VCaP (cell line): ENCODE data around the gene TMEM80.
"Not testable (repeated sequence)": the region's sequence is repeated elsewhere in the genome, so short reads cannot be mapped to it uniquely, and the experiment has no call there.

Experiments
- H3K27ac ChIP-seq: fragments of 450-650 bp; 2 replicates; pipeline ENCODE4 v1.5.1; 2017
- CTCF ChIP-seq: fragments of 450-650 bp; conservative IDR thresholded peaks from 2 replicates; pipeline ENCODE4 v1.5.1; 2017; ENCODE audit warnings: mild to moderate bottlenecking, moderate library complexity

TMEM80 gene

DNA sequence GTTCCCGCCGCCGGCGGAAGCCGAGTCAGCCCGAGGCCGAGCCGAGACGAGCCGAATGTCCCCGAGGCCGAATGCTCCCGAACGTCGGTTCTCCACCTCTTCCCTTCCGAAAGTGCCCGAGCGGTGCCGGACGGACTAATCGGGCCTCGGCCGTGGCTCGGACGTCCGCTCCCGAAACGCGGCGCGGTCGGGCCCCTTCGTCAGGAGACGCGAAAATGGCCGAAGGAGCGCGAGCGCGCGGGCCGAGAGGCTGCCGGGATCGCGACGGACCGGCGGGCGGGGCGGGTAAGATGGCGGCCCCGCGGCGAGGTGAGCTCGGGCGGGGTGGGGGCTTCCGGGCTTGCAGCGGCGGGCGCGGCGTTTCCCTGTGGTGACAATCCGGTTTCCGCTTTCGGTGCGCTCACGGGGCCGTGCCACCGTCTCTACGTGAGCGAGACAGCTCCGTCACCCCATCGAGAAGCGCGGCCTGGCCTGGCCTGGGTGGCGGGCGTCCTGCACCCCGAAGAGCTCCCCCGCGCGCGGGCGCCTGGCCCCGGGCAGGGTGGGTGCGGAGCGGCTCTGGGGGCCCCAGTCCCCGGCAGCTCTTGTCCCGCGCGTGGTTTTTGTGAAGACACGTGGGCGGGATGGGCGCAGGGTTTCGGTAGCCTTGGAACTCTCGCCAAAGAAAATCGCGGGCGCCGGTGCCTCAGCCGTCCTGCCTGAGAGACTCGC is at the start of gene TMEM80:
TSS of gene TMEM80 (plus strand) at position 279 of the 711 bp plus-strand sequence. CDS start at position 291, 12 bp downstream.
- TF ChIP-seq CTCF: no peak
- H3K27ac ChIP-seq: peak within 1 kb of the TSS; percentile 99

DNA sequence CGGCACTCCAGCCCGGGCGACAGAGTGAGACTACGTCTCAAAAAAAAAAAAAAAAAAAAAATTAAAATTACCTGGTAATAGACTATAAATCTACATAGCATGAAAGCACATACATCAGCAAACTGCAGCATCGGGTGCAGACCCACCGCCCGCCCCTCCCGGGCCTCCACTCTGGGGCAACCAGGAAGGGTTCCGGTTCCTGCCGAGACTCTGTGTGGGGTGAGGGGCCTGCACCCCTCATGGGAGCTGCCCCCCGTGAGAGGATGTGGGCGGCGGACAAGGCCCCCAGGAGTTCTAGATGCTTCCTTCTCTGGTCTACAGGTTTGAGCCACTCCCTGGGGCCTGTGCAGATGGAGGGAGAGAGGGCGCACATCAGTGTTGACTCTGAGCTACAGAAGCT is 49.4 kb upstream of the TMEM80 start:
- peak overlapping the region; percentile 3; the same call in 1 of the 2 replicates for H3K27ac ChIP-seq
- no peak for TF ChIP-seq CTCF

DNA sequence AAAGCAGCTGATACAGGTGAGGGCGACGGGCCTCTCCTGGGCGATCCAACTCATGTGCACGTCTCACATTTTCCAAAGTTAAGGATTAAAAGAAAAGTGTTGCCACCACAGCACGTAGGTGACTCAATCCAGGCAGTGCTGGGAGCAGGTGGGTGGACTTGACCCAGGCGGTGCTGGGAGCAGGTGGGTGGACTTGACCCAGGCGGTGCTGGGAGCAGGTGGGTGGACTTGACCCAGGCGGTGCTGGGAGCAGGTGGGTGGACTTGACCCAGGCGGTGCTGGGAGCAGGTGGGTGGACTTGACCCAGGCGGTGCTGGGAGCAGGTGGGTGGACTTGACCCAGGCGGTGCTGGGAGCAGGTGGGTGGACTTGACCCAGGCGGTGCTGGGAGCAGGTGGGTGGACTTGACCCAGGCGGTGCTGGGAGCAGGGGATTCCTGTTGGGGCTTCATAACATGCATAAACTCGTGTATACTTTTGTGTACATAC is 47.9 kb upstream of the TMEM80 start:
- not testable (repeated sequence) for H3K27ac ChIP-seq

DNA sequence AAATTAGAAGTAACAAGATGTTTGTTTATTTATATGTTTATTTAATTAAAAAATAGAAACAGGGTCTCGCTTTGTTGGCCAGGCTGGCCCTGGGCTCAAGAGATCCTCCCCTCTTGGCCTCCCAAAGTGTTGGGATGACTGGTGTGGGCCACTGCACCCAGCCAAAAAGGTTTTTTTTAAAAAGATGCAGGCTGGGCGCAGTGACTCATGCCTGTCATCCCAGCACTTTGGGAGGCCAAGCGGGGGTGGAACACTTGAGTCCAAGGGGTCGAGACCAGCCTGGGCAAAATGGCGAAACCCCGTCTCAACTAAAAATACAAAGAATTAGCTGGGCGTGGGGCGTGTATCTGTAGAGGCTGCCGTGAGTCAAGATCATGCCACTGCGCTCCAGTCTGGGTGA is 45.1 kb upstream of the TMEM80 start:
- no peak overlapping the region for H3K27ac ChIP-seq
- no peak for TF ChIP-seq CTCF

DNA sequence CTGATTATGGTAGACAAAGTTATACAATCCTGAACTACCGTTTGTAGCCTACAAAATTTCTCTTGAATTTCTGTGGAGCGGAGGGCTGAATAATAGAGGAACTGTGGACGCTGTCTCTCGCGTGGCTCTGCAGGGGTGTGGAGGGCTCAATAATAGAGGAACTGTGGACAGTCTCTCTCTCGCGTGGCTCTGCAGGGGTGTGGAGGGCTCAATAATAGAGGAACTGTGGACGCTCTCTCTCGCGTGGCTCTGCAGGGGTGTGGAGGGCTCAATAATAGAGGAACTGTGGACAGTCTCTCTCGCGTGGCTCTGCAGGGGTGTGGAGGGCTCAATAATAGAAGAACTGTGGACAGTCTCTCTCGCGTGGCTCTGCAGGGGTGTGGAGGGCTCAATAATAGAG is 42.5 kb upstream of the TMEM80 start:
- not testable (repeated sequence) for H3K27ac ChIP-seq

- H3K27ac ChIP-seq: peak overlapping the region; percentile 73
- no peak for TF ChIP-seq CTCF
Measured at GRCh38 chr11:653837-654236, 41.8 kb upstream of the TMEM80 start.

DNA sequence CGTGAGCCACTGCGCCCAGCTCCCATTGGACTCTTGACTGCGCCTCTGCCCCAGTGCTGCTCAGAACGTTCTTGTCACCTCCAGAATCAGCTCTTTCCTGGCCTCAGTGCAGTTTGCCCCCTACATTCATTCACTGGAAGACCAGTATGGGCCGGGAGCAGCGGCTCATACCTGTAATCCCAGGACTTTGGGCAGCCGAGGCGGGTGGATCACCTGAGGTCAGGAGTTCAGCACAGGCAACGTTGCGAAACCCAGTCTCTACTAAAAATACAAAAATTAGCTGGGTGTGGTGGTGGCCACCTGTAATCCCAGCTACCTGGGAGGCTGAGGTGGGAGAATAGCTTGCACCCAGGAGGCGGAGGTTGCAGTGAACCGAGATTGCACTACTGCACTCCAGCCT is 41.2 kb upstream of the TMEM80 start:
- H3K27ac ChIP-seq: peak overlapping the region; percentile 73

- peak overlapping the region; percentile 73 for H3K27ac ChIP-seq
- TF ChIP-seq CTCF: no peak
Measured at GRCh38 chr11:655036-655726, 40.4 kb upstream of the TMEM80 start.

- H3K27ac ChIP-seq: peak overlapping the region; percentile 73
- TF ChIP-seq CTCF: no peak
Measured at GRCh38 chr11:656426-656825, 39.2 kb upstream of the TMEM80 start.
